NCI-H2081 (cell line): ENCODE data around the gene FOXP1.
"Not testable (repeated sequence)": the region's sequence is repeated elsewhere in the genome, so short reads cannot be mapped to it uniquely, and the experiment has no call there.

ENCODE experiments used
- DNase-seq, 2 experiments: peaks; one replicate each; lab custom pipeline; 2025; lab: John Stamatoyannopoulos, UW

FOXP1 gene

DNA sequence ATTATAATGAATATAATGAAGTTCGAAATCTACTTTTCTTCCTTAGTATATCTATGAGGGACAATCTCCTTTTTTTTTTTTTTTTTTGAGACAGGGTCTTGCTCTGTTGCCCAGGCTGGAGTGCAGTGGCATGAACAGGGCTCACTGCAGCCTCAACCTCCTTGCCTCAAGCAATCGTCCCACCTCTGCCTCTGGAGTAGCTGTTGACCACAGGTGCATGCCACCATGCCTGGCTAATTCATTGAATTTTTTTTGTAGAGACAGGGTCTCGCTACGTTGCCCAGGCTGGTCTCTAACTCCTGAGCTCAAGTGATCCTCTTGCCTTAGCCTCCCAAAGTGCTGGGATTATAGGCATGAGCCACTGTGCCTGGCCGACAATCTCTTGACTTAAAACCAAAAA is 607.5 kb downstream of the FOXP1 start:
- not testable (repeated sequence) for DNase-seq

DNA sequence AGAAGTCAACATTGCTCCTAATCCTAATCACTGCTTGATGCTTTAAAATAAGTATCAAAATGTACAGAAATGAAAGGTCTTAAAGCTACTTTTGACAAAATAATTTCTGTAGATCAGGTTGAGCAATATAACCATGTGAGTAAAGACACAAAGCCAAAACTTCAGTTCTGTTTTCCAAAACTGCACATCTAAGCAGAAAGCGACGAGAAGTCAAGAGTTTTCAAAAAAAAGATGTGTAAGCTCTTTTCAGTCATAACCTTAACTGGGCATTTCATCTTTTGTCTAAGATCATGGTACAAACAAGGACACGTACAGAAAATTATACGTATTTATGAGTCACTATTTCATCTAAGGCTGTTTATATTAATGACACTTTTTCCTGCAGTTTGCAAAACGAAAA is 608.8 kb downstream of the FOXP1 start:
- DNase-seq = no peak

DNA sequence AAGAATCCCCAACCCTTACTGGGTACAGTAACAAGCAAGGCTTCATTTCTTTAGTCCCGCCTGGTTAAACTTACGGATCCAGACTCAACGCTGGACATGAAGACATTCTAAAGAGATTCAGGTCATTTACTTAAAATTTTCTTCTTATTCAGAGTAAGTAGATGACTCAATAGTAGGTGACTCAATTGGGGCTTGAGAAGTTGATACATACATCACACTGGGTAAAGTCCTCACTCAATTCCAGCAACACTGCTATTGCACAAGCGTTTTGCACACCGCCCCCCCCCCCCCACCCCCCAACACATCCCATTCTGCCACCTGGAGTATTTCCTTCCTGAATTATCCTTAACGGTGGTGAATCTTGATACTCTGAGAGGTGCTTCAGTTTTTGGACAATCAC is 610.0 kb downstream of the FOXP1 start:
- DNase-seq = no peak

DNA sequence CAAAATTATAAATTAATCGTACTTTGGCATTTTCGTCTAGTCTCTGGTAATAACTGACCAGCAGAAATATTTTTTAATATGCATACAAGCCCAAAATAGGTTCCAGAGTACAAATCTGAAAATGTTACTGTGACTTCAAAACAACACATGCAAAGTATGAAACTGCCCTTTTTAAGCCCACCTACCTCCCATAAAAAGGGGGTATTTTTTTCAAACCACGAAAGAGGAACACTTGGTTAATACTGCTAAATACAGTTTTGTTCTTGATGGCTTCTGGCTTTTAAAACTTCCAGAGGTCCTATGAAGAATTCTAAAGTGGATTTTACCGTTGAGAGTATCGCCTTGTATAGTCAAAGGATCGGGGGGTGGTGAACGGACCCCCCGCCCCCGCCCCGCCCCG is 610.7 kb downstream of the FOXP1 start:
- no peak for DNase-seq

DNA sequence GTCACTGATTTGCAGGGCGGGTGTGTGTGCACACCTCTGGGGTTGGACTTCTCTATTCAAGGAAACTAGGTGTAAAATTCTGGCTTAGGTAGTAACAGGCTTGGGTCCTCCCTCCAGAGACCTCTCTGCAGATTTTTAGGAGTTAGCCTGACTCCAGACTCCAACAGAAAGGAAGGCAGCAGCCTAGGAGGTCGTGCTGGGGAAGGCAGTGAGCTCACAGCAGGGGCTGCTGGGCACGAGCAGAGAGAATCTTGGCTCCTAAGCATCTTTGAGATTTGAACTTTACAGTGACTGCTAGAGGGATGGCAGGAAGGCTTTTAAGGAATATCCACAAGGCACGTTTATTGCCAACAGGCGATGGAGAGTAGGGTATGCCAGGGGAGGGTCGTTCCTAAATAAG is 612.6 kb downstream of the FOXP1 start:
- DNase-seq = no peak

DNA sequence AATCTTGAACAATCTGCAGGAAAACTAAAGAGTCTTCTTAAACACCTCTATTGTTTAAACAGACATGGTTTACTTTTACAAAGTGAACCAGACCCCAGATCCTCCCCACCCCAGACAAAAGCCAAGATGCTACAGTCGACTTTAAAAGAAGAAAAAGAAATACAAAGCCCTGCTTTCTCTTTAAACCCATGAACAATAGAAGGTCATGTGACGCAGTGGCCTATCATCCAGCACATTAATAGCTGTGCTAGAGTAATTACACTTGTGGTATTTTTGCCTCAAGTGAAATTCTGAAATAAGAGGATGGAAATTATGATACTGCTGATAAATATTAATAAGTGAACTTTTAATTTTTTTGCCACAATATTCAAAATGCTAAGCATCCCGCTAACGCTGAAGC is 613.4 kb downstream of the FOXP1 start:
- no peak for DNase-seq

DNA sequence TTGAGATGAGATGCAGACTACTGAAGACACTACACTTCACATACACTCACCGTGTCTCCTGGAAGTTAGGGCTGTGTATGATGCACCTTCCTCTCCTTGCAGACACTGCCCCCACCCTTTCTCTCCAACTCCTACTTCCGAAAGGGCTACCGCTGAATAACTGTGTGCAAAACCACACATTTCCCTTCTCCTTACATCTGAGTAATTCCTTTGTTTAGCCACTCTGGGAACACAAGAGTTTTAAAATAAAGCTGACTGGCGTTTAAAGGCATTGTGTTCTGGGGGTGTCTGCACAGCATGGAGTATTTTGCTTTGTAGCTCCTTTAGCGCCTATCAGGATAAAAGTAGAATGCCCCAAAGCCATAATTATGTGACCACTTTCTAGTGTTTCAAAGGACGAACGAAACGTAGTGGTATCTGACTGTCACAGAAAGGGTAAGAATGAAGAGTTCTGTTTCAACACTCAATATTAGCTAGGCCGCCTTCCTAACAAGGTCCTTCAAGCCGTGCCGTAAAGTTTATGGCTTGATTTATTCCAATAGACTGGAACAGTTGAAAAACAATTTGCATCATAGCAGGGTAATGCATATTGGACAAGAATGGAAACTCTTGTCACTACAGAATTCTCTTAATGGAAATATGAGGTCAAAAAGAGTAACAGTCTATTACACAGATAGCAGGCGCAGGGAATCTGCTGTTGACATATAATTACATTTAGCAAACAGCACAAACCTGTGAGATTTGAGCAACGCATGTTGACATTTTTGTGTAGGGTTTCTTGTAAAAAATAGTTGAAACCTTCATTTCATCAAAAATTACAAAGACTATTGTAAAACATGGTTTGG is 619.9 kb downstream of the FOXP1 start:
- no peak for DNase-seq

DNA sequence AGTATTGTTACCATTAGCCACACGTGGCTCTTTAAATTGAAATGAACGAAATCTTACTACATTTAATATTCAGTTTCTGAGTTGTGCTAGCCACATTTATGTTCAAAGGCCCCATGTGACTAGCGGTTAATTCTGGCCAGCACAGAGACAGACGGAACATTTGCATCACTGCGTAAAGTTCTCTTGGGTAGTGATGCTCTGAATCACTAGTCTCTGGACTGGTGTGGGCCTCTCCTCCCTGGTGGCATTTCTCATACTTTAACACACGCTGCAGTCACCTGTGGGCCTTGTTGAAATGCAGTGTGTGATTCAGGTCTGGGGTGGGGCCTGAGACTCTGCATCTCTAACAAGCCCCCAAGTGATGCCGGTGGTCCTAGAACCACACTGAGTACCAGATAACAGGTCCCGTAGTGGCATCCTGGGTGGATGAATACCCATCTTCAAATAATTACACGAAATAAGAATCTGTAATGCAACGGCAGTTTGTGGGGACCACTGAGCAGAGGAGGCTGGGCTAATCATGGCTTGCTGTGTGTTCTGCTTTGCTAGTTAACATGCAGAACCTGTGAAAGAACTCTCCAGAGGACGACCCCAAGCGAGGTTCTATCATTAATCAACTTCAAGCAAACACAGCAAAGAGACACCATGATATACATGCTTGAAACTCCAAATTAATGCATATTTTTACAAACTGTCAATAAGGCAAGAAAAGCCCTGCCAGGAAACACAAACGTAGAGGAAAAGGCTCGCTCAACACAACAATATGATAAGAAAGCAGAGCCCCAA is 623.8 kb downstream of the FOXP1 start:
- no peak for DNase-seq

DNA sequence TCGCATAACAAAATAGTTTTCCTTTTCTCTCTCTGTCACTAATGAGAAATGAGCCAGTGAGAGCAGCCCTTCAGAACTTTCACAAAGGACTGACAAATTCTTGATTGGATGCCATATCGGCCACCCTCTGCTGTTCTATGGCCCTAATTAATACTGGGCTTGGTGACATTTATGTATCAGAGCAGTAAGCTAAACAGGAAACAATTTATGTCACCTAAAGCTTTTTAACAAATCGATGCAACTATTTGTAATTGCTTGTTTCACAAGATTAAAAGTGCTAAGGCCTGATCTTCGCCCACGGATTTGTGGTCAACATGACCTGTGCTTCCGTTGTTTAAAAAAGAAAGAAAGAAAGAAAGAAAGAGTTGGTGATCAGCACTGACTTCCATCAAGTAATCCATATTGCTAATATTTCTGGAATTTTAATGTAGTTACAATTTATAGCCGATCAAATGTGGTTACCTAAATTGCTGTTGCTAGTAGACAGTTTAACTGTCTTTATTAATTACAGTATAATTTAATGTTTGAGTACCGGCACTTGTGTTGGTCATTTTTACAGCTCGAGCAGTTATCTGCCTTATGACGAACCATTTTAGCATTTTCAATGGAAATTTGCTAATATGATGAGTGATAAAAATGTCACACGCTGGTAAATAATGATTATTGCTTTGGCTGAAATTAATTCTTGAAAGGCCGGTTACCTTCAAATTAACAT is 631.3 kb downstream of the FOXP1 start:
- DNase-seq = no peak

DNA sequence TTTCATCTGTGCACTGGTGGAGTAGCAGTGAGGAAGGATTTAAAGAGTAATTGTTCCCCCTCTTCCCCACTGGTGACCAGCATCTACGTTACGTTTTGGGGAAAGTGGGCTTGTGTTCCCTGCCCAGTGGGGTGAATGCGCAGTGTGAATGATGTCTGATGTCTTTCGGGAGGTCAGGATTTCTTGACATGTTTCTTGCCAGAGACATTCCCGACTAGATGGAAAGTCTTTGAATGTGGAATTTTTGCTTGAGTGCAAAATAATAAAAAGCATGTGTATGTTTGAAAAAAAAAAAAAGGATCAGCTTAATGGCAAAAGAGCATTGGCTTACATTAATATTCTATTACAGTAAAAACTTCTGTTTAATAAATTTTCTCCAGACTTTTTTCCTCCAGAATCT is 632.2 kb downstream of the FOXP1 start:
- DNase-seq = no peak

DNA sequence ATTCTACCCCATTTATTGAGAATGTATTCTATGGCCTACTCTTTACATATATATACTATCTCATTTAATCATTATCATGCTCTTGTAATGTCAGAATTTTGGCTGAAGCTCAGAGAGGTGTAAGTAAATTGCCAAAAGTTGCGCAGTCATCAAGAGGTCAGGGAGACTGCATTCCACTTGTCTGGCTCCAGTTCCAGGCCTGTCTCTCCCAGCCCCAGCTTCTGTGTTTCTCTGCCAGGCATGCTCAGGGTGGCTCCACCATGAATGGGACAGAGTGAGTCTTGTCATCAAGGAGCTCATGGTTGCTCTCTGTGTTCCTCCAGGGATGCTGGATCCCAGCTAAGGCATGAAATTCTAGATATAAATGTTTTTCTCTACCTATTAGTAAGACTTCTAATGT is 635.9 kb downstream of the FOXP1 start:
- DNase-seq = no peak

DNA sequence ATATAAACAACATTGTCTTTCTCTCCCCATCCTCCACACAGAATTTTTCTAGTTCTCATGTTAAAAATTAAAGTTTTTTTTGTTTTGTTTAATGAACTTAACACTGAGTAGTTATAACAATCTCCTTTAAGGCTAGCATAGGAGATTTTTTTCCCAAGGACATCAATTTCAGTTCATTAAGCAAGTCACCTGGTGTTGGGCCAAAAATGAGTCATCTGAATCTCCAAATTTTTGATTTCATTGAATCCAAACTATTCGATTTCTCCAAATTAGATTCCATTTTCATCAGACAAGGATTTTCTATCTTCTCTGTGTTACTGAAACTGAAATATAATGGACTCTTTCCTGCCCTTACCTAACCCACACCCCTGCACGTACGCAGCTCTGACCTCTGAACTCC is 639.6 kb downstream of the FOXP1 start:
- no peak for DNase-seq

DNA sequence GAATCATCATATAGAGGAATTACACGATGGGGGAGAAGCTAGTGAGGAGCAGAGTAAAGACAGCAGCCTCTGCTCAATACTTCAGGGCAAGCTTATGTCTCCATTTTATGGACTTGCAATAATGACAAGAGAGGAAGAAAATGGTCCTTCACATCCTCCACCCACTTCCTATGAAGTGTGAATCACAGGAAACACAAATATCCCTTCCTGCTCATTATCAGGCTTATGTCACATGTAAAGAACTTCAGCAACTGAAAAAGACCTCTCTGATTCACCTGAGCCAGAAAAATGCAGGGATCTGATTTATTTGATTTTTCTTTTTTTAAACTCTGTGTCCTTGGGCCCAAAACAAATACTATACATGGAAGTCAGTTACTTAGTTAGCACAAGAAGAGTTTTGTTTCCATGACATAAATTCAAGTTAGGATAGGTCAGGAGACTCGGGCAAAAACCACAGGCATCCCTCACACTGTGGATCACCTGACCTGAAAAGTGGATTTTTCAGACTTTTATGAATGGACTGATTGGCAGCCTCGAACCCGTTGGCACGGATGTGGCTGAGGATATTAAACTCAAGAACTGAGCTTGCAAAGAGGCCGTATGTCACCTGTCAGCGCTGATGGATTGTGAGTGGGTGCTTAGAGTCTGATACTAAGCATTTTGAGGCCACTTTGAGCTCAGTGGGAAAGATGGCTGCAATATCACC is 650.3 kb downstream of the FOXP1 start:
- DNase-seq = no peak

DNA sequence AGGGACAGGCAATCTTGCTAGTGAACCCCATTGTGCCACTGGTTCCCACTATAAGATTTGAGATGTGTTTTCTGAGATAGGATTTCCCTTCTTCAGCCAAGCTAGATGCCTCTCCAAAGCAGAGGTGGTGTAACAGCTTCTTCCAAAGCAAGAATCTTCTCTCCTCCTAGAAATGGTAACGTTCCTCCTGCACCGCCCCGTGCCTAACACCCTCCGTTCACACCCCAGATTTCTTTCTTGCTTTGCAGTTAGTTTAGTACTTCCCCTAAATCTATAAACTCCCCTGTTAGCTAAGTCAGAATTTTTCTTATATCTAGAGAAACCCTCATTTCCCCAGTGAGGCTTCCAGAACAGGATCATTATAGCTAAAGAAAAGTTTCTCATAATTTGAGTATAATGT is 653.5 kb downstream of the FOXP1 start:
- no peak for DNase-seq

DNA sequence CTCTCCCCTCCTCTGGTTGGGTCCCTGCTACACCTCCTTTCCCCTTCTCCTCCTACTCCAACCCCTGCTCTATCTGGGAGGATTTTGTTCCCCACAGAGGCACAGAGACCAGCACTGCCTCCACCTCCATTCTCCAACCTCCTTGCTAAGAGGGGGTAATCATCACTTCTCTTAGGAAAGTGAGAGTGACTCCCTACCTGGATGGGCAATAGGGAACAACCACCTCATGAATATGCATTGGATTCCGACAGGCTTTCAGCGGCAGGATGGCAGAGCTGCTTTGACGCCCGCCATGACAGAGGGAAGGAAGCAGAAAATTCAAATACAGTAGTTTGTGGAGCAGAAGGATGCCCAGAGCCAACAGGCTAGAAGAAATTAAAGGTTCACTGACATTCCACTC is 656.3 kb downstream of the FOXP1 start:
- DNase-seq = no peak

DNA sequence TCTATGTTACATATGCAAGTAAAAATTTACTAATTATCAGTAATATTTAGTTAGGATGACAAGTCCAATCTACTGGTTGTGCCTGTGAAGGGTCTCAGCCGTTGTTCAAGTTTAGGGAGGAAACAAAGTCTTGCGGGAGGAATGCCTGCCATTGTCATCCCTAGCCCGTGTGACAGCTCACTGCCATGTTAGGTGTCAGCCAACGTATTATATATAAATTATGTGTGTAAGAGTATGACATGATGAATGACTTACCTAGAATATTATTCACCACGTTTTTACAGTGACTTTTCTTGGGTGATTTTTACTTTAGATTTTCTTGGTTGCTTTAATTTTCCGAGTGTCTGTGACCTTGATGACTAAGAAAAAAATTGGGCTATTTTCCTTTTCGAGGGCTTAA is 656.7 kb downstream of the FOXP1 start:
- DNase-seq = no peak

DNA sequence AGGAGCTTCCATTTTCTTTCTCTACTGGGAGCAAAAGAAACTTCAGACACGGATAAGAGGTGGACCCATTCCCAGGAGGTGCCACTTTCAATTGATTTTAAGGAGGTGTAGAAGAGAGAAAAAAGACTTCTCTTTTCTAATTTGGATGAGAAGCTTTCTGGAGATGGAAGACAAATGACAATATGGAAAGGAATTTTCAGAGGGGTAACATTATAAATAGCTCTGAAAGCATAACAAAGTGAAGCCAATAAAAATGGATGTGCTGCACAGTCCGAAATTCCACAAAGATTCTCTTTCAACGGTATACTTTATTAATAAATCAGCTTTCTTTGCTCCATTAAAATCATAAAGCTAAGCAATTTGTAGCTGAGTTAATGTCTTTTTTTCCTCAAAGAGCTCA is 663.9 kb downstream of the FOXP1 start:
- DNase-seq = no peak

DNA sequence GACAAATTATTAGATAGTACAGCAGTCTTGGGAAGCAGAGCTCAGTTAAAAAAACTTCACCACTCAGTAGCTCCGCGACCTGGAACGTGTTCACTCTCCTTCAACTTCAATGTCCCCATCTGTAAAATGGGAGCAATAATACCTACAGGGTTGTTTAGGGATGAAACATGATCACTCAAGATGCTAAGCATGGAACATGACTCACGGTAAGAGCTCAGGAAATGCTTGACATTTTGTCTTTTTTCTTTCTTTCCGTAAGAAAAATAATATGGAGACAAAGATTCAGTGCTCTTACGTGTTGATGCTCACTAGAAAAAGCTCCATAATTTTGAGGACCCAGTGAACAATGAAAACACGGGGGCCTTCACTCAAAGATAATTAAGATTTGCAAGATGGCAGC is 664.4 kb downstream of the FOXP1 start:
- no peak for DNase-seq

DNA sequence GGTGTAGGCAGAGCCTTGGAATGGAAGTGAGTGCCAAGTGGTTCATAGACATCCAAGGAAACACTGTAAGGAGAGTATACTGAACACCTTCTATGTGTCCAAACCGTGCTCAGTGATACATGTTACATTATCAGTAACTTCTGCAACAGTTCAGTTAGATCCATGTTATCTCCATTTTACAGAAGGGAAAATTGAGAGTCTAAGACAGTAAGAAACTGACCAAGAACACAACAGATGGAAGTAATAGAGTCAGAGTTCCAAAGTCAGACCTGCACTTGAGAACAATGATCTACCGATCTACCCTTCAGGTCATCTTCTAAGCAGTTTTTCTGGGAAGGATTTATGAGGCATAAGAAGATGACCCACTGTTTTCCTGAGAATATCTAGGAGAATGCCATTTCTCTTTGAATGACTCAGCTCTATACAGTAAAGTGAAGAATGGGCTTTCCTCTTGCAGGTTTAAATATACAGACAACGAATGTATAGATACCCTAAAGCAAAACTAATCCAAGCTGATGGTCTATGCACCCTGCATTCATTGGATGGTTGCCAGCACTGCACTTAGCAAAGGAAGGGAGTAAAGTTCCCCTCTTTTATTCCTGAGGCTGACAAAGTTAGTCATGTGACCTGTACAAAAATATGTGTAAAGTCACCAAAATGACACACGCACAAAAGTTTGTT is 667.0 kb downstream of the FOXP1 start:
- peak in 1 of 2 experiments; percentile 9 for DNase-seq

DNA sequence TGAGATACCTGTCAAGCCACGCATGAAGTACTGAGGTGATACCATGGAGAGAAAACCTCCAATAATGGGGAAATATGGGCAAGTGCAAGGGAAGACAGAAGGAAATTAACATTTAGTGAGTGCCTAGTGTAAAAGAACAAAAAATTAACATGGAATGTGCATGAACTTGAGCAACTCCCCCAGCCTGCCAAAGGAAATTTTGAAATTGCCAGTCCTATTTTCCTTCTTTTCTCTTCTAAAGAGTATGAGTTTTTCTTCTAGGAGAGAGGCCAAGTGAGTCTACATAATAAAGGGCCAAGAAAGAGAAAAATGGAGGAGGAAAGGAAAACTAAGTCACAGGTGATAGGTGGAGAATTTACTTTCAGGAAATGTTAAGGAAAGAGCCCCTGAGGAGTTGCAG is 668.7 kb downstream of the FOXP1 start:
- no peak for DNase-seq

DNA sequence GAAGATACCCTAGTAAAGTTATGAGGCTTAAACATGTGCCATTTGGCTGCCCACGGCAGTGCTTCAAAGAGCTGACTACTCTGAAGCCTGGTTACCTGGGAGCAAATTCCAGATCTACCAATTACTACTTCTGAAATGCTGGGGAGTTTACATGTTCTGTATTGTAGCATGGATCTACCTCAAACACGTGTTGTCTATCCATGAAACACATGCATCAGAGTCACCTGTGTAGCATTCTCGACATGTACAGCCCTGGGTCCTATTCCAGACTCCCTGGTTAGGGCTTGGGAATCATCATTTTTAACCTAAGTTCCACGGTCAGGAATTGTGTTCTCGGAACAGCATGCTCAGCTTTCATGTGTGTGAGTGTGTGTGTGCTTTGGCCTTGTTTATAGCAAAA is 671.8 kb downstream of the FOXP1 start:
- no peak for DNase-seq

DNA sequence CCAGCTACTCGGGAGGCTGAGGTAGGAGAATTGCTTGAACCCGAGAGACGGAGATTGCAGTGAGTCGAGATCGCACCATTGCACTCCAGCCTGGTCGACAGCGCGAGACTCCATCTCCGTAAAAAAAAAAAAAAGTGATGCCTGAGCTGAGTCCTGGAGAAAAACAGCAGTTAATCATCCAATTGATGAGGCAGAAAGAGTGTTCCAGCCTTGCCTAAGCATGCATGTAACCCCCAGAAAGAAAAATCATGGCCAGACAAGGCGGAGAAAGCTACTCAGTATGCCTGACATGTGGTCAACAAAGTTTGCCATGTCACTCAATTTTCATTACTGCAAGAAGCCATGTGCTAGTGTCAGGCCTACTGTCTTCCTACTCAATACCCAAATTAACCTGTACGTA is 678.0 kb downstream of the FOXP1 start:
- no peak for DNase-seq
